NB4 (cell line): ENCODE results near the gene FASN.

Experiments
- DNase-seq: peaks from one replicate; pipeline ENCODE4 v3.0.0; 2010; ENCODE audit warnings: low read depth
- H3K4me3 ChIP-seq: one replicate; pipeline ENCODE4 v1.5.1; 2011; ENCODE audit warnings: mild to moderate bottlenecking, low read depth, low read length, moderate library complexity
- CTCF ChIP-seq: IDR thresholded peaks from one replicate; pipeline ENCODE4 v1.5.1; 2012; ENCODE audit warnings: low read depth, low read length
- MAX ChIP-seq: IDR thresholded peaks from 2 replicates; pipeline ENCODE4 v1.6.1; 2011; ENCODE audit warnings: low read depth, low read length
- MYC ChIP-seq: IDR thresholded peaks from 2 replicates; pipeline ENCODE4 v1.6.1; 2011; ENCODE audit warnings: low read depth, low read length
- POLR2A ChIP-seq: IDR thresholded peaks from 2 replicates; pipeline ENCODE4 v1.6.1; 2011; ENCODE audit warnings: mild to moderate bottlenecking; ENCODE audit not compliant: insufficient read length; ENCODE audit errors: extremely low read depth

The FASN gene

GRCh38 chr17:82118815-82119380 lies 20.9 kb upstream of the FASN start:
- H3K4me3 ChIP-seq: no peak overlapping the region
- TF ChIP-seq MAX (no peak), MYC (no peak), POLR2A (no peak), CTCF (no peak)
- no peak for DNase-seq

GRCh38 chr17:82118168-82118814 lies 20.3 kb upstream of the FASN start:
- no peak for DNase-seq
- H3K4me3 ChIP-seq: no peak overlapping the region
- TF ChIP-seq MAX (no peak), MYC (no peak), CTCF (no peak), POLR2A (no peak)

GRCh38 chr17:82117139-82118090 lies 19.4 kb upstream of the FASN start:
- DNase-seq: no peak
- TF ChIP-seq POLR2A (no peak), MAX (no peak), MYC (no peak), CTCF (no peak)
- no peak overlapping the region for H3K4me3 ChIP-seq

- no peak for DNase-seq
- TF ChIP-seq MAX (no peak), CTCF (no peak), POLR2A (no peak), MYC (no peak)
- no peak overlapping the region for H3K4me3 ChIP-seq
Observed at GRCh38 chr17:82116246-82116645, 18.2 kb upstream of the FASN start.

GRCh38 chr17:82114872-82115271 lies 16.8 kb upstream of the FASN start:
- H3K4me3 ChIP-seq: no peak overlapping the region
- DNase-seq: no peak
- TF ChIP-seq POLR2A (no peak), MYC (no peak), CTCF (no peak), MAX (no peak)
